ENCODE results near the gene MPHOSPH9. TPM values are rescaled to one million over a fixed set of nuclear protein-coding genes. Genes with fewer than 3 reads are reported as not detected.

The MPHOSPH9 gene
- total RNA-seq, 1 experiment from 2014 or later: 40.4 TPM

DNA sequence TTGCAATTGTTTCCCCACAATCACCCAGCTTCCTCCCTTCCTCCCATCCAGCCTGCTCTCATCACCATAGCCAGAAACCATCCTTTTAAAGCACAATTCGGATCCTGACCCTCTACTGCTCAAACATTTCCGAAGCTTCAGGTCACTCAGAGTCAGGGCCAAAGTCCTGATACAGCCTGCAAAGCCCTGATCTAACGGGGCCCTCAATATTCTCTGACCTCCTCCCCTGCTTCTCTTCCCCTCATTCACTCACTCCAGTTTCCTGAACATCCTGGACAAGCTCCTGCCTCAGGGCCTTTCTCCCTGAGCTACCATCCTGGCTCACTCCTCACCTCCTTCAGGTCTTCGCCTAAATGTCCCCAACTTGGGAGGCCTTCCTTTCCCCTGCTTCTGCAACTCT is 128.1 kb downstream of the MPHOSPH9 start:
- no TSS peak for BruUV-seq (replicated peaks)
- CTCF ChIA-PET: interaction anchor here (0.6 to 0.9 kb wide), 3 partner anchors 24 to 178 kb away, joined by 3 read pairs; partner anchors contain the start of gene PITPNM2
- TF ChIP-seq CTCF (IDR thresholded peaks at IDR 0.05; ENCODE audit: unreplicated experiment): no peak
- no peak for DNase-seq (ENCODE audit: unreplicated experiment)
- no peak overlapping the region for H3K4me3 Mint-ChIP-seq (ENCODE audit: unreplicated experiment)
- H3K27ac Mint-ChIP-seq (ENCODE audit: low read depth, unreplicated experiment): no peak overlapping the region
- no peaks in the 10 kb centered on the region for H3K9me3 Mint-ChIP-seq (ENCODE audit: unreplicated experiment)
- no peaks in the 10 kb centered on the region for H3K36me3 Mint-ChIP-seq (ENCODE audit: insufficient read depth, unreplicated experiment)
- POLR2A ChIA-PET: no interaction called here
- no peaks in the 10 kb centered on the region for H3K4me1 Mint-ChIP-seq (ENCODE audit: insufficient read depth, unreplicated experiment)
- intact Hi-C loops (cut with micrococcal nuclease): no loop called here
- H3K27me3 Mint-ChIP-seq (ENCODE audit: insufficient read depth, unreplicated experiment): no peaks in the 10 kb centered on the region

Other genes with a start within 250 kb of the MPHOSPH9 start
- gene PITPNM2, start 82.1 kb downstream of the MPHOSPH9 start, total RNA-seq (2022): 7.2 and 10.5 TPM in 2 replicates
- gene MTRFR, start 295 bp upstream of the MPHOSPH9 start, total RNA-seq (2022): 21.9 and 26.5 TPM in 2 replicates
- 84.6 and 88.6 TPM in 2 replicates for gene CDK2AP1, start 38.7 kb upstream of the MPHOSPH9 start, total RNA-seq (2022)
- gene SBNO1, start 131.7 kb upstream of the MPHOSPH9 start, total RNA-seq (2022): 30.3 and 32.4 TPM in 2 replicates
- gene KMT5A, start 151.0 kb upstream of the MPHOSPH9 start, total RNA-seq (2022): 113 and 116 TPM in 2 replicates
- 2.6 and 3.0 TPM in 2 replicates for gene RILPL2, start 203.5 kb upstream of the MPHOSPH9 start, total RNA-seq (2022)
- gene SNRNP35, start 225.0 kb upstream of the MPHOSPH9 start, total RNA-seq (2022): 18.0 and 24.7 TPM in 2 replicates

All from MCF 10A (cell line).